AG04450 (cell line): ENCODE results near the gene PLEKHO2. TPM values are rescaled to one million over a fixed set of nuclear protein-coding genes. Genes with fewer than 3 reads are reported as not detected.
"Not testable (repeated sequence)": the region's sequence is repeated elsewhere in the genome, so short reads cannot be mapped to it uniquely, and the experiment has no call there.

Experiments
- CTCF ChIA-PET: fragments of 300-600, 350-600 bp; formaldehyde crosslinking; extraction: SDS; loops from one replicate; lab custom pipeline; 2022; ENCODE audit warnings: antibody characterized with exemption, inconsistent platforms; lab: Charles Lee
- POLR2A ChIA-PET: fragments of 350-600 bp; formaldehyde crosslinking; extraction: SDS; loops from one replicate; lab custom pipeline; 2021; ENCODE audit warnings: antibody characterized with exemption, inconsistent platforms; lab: Yijun Ruan, JAX
- DNase-seq: peaks from one replicate; pipeline ENCODE4 v3.0.0-alpha.2; 2011; ENCODE audit warnings: low read depth, low spot score
- H3K27ac ChIP-seq: one replicate; pipeline ENCODE4 v1.5.1; 2012; ENCODE audit warnings: low read depth, low read length, control low read depth
- H3K27me3 ChIP-seq: one replicate; pipeline ENCODE4 v1.6.0; 2012; ENCODE audit warnings: low read length; ENCODE audit not compliant: control insufficient read depth, insufficient read depth
- H3K4me3 ChIP-seq: 2 replicates; pipeline ENCODE4 v1.5.1; 2011; ENCODE audit warnings: mild to moderate bottlenecking, low read depth, low read length, control low read depth
- H3K9me3 ChIP-seq: 2 replicates; pipeline ENCODE4 v1.5.1; 2012; ENCODE audit warnings: low read length; ENCODE audit not compliant: control insufficient read depth, insufficient read depth
- polyA minus RNA-seq: library from RNA; depleted of rRNA, polyadenylated mRNA; stranded (reverse); fragments of >200 nt; gene quantifications from 2 replicates; pipeline ENCODE4 v1.2.3, GENCODE V29; 2011; rRNA and poly(A)+ RNA removed
- polyA plus RNA-seq: library from polyadenylated mRNA; depleted of rRNA; stranded (reverse); fragments of >200 nt; gene quantifications from 2 replicates; pipeline ENCODE4 v1.2.3, GENCODE V29; 2011; rRNA removed
- TF ChIP-seq, protein P1 (sequence below): IDR thresholded peaks from 2 replicates; pipeline ENCODE4 v1.5.1; 2011; ENCODE audit warnings: low read depth, low read length, control low read depth, inconsistent platforms

Gene PLEKHO2, protein sequence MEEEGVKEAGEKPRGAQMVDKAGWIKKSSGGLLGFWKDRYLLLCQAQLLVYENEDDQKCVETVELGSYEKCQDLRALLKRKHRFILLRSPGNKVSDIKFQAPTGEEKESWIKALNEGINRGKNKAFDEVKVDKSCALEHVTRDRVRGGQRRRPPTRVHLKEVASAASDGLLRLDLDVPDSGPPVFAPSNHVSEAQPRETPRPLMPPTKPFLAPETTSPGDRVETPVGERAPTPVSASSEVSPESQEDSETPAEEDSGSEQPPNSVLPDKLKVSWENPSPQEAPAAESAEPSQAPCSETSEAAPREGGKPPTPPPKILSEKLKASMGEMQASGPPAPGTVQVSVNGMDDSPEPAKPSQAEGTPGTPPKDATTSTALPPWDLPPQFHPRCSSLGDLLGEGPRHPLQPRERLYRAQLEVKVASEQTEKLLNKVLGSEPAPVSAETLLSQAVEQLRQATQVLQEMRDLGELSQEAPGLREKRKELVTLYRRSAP
- 29.5 and 30.3 TPM in 2 replicates for polyA plus RNA-seq
- 37.3 and 44.9 TPM in 2 replicates for polyA minus RNA-seq

DNA sequence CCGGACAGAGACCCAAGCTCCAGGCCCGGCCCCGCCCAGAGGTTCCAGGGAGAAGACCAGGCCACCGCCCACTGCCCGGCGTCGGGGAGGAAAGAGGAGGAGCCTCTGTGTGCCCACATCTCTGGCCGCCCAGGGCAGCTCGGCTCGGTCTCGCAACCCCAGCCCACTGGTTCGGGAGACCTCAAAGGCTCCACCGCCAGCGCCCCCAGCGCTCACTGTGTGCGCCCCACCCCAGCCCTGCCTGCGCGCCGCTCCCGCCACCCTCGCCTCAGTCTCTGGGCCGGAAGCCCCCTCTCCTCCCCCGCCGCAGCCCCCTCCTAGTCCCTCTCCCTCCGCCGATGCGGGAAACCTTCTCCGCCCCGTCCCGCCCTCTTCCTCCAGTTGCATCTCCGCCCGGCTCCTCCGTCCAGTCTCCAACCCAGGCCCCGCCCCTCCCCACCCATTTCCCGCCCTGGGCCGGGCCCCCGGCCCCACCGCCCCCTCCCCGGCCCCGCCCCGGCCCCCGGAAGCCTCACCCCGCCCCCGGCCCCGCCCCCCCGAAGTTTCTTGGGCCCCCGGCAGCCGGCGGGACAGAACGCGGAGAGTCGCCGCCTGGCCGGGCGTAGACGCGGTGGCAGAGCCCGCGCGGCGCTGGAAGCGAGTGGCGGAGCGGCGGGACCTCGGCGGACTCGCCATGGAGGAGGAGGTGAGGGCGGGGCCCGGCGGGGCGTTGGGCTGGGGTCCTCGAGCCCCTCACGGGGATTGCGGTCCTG is at the start of gene PLEKHO2:
Gene PLEKHO2 (plus strand): TSS at position 572 of the 752 bp plus-strand sequence. CDS start 102 bp downstream, at position 674.
- H3K4me3 ChIP-seq, result peak within 1 kb of the TSS; percentile 96
- TF ChIP-seq, protein P1, sequence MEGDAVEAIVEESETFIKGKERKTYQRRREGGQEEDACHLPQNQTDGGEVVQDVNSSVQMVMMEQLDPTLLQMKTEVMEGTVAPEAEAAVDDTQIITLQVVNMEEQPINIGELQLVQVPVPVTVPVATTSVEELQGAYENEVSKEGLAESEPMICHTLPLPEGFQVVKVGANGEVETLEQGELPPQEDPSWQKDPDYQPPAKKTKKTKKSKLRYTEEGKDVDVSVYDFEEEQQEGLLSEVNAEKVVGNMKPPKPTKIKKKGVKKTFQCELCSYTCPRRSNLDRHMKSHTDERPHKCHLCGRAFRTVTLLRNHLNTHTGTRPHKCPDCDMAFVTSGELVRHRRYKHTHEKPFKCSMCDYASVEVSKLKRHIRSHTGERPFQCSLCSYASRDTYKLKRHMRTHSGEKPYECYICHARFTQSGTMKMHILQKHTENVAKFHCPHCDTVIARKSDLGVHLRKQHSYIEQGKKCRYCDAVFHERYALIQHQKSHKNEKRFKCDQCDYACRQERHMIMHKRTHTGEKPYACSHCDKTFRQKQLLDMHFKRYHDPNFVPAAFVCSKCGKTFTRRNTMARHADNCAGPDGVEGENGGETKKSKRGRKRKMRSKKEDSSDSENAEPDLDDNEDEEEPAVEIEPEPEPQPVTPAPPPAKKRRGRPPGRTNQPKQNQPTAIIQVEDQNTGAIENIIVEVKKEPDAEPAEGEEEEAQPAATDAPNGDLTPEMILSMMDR, result no peak; the same call in 1 of the 2 replicates
- H3K27ac ChIP-seq, result peak within 1 kb of the TSS; percentile 77
- H3K9me3 ChIP-seq, result no peaks in the 10 kb centered on the region
- no peaks in the 10 kb centered on the region for H3K27me3 ChIP-seq
- peak; percentile 87 for DNase-seq
- ChIA-PET CTCF (interaction anchor here (0.7 to 1.3 kb wide), 2 partner anchors 17 to 63 kb away, joined by 4 to 6 read pairs; no protein-coding TSS in a partner anchor), POLR2A (interaction anchor here (0.5 to 1.7 kb wide), 17 partner anchors 10 to 170 kb away, joined by 3 to 18 read pairs (median 4); partner anchors contain the start of gene PIF1)

DNA sequence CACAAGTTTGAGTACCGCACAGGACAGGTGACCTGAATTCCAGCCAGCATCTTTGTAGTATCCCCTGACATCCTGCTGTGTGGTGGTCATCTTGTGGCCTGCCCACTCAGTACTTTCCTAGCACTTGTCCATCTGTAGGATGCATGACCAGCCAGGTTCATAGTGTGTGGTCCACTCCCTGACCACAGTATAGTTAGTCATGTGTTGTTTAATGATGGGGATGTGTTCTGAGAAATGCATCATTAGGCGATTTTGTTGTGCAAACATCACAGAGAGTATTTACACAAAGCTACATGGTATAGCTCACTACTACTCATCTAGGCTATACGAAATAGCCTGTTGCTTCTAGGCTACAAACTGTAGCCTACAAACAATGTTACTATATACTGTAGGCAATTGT is 49.4 kb upstream of the PLEKHO2 start:
- TF ChIP-seq, protein P1, result no peak
- POLR2A ChIA-PET, result interaction anchor here (0.6 kb wide), 1 partner anchor 34 kb away, joined by 11 read pairs; no protein-coding TSS in a partner anchor
- no peaks in the 10 kb centered on the region for H3K9me3 ChIP-seq
- no peak overlapping the region for H3K27ac ChIP-seq
- no peaks in the 10 kb centered on the region for H3K27me3 ChIP-seq
- no peak overlapping the region for H3K4me3 ChIP-seq
- DNase-seq, result no peak
- CTCF ChIA-PET, result interaction anchor here (0.7 to 1.4 kb wide), 2 partner anchors 18 to 64 kb away, joined by 3 to 7 read pairs; no protein-coding TSS in a partner anchor

DNA sequence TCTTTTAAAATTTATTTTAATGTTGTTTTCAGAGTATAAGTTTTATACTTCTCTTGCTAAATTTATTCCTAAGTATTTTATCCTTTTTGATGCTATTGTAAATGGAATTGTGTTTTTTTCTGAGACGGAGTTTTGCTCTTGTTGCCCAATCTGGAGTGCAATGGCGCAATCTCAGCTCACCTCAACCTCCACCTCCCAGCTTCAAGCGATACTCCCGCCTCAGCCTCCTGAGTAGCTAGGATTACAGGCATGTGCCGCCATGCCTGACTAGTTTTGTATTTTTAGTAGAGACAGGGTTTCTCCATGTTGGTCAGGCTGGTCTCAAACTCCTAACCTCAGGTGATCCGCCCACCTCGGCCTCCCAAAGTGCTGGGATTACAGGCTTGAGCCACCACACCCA is 46.4 kb upstream of the PLEKHO2 start:
- H3K27me3 ChIP-seq, H3K4me3 ChIP-seq, CTCF ChIA-PET, DNase-seq, H3K27ac ChIP-seq, POLR2A ChIA-PET, H3K9me3 ChIP-seq: not testable (repeated sequence)

DNA sequence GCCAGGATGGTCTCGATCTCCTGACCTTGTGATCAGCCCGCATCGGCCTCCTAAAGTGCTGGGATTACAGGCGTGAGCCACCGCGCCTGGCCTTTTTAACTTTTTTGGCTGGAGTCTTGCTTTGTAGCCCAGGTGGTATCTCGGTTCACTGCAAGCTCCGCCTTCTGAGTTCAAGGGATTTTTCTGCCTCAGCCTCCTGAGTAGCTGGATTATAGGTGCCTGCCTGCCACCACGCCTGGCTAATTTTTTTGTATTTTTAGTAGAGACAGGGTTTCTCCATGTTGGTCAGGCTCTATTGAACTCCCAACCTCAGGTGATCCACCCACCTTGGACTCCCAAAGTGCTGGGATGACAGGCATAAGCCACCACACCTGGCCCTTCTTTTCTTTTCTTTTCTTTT is 45.8 kb upstream of the PLEKHO2 start:
- CTCF ChIA-PET, result interaction anchor here (0.7 kb wide), 1 partner anchor 213 kb away, joined by 3 read pairs; no protein-coding TSS in a partner anchor
- H3K27me3 ChIP-seq, H3K4me3 ChIP-seq, H3K9me3 ChIP-seq, DNase-seq, H3K27ac ChIP-seq, POLR2A ChIA-PET: not testable (repeated sequence)

DNA sequence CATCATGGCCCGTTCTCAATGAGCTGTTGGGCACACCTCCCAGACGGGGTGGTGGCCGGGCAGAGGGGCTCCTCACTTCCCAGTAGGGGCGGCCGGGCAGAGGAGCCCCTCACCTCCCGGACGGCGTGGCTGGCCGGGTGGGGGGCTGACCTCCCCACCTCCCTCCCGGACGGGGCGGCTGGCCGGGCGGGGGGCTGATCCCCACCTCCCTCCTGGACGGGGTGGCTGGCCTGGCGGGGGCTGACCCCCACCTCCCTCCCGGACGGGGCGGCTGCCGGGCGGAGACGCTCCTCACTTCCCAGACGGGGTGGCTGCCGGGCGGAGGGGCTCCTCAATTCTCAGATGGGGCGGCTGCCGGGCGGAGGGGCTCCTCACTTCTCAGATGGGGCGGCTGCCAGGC is 42.8 kb upstream of the PLEKHO2 start:
- H3K4me3 ChIP-seq, H3K27me3 ChIP-seq, CTCF ChIA-PET, H3K9me3 ChIP-seq, H3K27ac ChIP-seq, POLR2A ChIA-PET, DNase-seq: not testable (repeated sequence)

DNA sequence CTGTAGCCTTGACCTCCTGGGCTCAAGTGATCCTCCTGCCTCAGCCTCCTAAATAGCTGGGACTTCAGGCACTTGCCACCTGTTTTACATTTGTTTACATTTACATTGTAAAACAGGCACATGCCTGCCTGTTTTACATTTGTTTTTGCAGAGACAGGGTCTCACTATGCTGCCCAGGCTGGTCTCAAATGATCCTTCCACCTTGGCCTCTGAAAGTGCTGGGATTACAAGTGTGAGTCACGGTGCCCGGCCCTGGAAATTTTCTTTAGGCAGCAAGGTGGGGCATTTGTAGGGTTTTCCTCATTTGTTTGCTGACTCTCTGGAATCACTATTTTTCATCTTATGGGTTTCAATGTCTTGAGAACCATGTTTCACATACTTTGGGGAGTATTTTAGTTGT is 41.2 kb upstream of the PLEKHO2 start:
- TF ChIP-seq, protein P1, result no peak
- H3K27me3 ChIP-seq, result no peaks in the 10 kb centered on the region
- POLR2A ChIA-PET, result interaction anchor here (0.6 kb wide), 1 partner anchor 122 kb away, joined by 3 read pairs; no protein-coding TSS in a partner anchor
- no peak for DNase-seq
- no peak overlapping the region for H3K27ac ChIP-seq
- no peak overlapping the region for H3K4me3 ChIP-seq
- CTCF ChIA-PET, result interaction anchor here (0.5 to 3.0 kb wide), 6 partner anchors 9 to 77 kb away, joined by 3 to 11 read pairs (median 4); no protein-coding TSS in a partner anchor
- no peaks in the 10 kb centered on the region; the same call in 1 of the 2 replicates for H3K9me3 ChIP-seq
